ENCODE results near the gene TTC21A.
A peak's percentile ranks its signal among the peaks of the same experiment; 100 is the strongest.

Gene TTC21A

GRCh38 chr3:39137991-39138803 is 30.7 kb downstream of the TTC21A start:
- no peak for DNase-seq

DNA sequence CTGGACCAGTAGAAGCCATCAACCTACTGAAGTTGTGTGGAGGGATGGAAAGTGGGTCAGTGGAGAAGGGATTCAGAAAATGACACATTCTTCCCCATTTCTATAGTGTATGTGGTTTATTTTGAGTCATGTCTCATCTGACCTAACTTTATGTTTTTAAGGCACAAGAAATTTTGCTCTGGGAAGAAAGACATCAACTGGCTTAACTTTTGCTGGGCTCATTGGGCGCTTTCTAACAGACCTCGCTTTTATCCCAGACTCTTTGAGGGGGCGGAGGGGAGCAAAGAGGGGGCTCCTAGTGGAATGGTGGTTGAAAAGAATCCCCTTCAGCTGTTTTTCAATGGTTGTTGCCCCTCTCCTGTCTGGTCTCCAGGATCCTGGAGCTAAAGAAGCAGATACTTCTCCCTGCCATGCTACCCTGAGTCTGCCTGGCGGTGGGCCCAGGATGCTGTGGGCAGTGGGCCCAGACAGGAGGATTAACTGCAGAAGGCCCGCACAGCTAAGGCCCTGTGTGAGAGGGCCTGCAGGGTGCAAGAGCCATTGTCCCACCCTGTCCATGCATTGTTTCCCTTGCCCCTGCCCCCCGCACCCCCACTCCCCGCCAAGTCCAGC is 31.4 kb downstream of the TTC21A start:
- no peak for DNase-seq

DNA sequence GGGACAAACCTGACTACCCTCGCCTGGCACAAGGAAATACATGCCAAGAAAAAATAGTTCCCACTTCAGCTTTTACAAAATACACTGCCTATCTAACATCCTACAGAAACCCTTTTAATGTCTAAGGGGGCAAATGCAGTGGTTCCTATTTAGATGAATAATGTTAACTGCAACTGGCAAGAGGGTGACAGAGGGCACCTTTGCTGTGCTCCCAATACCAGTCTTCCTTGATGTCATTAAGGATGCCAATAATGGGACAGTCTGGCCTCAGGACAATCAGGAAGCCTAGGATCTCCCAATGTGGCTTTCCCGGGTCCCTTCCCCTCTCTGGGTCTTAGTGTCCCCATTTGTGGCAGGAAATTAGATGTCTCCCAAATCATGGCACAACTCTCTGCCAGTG is 32.0 kb downstream of the TTC21A start:
- DNase-seq: no peak

GRCh38 chr3:39140341-39140971 is 33.0 kb downstream of the TTC21A start:
- DNase-seq: no peak

DNA sequence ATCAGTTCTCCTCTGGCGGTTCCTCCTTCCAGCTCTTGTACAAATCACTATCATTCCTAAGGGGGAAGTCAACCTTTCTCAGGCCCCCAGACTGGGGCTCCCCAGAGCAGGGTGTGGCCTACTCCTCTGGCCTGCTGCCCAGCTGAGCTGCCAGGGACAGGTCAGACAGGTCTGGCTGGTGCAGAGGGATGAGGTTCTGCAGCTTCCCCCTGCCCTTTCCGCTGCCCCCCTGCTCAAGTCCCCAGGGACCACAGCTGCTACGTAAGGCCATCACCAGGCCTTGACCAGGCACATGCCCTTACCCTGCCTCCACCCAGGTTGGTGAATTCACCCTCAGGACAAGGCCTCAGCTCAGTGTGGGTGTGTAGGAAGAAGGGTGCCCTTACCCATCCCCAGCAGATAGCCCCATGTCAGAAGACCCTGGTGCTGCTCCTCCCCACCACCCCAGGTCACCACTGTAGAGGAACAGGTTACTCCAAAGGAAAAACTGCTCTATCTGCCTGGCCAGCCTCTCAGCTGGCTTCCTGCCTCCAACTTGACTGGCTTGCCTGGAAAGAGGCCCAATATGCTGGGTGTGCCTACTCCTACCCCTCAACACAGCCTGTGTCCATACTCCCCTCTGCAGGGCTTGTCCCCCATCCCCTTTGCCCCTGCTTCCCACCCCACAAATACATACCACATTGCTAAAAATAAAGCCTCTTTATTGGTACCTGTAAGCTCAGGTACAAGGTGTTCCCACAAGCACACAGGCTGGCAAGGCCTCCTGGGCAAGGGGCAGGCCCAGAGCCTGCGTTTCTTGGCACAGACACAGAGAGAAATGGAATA is 33.9 kb downstream of the TTC21A start:
- no peak for DNase-seq

DNA sequence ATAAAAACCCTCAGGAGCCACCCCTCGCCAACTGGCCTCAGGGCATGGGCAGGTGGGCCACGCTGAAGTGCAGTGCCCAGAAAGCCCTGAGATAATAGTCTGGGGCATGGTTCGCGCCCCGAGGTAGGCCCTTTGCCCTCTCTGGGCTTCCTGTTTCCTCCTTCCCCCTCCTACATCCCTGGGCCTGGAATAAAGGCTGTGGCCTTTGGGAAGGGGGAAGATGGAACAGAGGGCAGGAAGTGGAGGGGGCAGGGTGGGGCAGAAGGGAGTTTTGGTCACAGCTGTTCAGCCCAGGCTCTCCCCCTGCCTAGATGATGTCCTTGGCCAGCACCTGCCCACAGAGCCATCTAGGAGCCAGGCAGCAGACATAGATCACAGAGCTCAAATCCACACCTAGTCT is 34.6 kb downstream of the TTC21A start:
- no peak for DNase-seq

- DNase-seq: no peak
These were observed 35.8 kb downstream of the TTC21A start for GRCh38 chr3:39143051-39143885.

DNA sequence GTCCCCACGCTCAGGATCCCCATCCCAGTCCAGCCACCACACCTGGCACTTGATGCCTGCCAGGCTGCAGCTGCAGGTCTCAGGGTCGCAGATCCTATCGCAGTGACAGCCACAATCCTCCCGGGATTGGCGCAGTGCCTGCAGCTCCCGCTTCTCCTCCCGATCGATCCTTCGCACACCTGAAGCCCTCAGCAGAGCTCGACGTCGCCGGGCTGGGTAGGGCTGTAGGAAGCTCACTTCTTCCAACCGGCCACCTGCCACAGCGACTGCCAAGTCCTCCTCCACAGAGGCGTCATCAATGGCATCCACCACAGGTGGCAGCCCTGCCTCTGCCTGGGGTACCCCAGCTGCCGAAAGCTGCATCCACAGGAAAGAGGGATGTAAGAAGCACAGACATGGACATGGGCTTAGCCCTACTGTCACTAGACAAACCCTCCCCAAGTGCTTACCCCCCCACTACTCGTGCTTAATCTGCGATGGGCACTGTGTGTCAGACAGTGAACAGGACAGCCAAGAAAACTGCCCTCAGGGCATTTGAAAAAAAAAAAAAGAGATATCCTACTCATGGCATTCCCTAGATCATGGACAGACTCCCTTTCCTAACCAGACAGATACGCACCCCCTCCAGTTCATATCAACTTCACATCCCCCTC is 36.7 kb downstream of the TTC21A start:
- DNase-seq: no peak

GRCh38 chr3:39144748-39145380 is 37.4 kb downstream of the TTC21A start:
- DNase-seq: no peak

DNA sequence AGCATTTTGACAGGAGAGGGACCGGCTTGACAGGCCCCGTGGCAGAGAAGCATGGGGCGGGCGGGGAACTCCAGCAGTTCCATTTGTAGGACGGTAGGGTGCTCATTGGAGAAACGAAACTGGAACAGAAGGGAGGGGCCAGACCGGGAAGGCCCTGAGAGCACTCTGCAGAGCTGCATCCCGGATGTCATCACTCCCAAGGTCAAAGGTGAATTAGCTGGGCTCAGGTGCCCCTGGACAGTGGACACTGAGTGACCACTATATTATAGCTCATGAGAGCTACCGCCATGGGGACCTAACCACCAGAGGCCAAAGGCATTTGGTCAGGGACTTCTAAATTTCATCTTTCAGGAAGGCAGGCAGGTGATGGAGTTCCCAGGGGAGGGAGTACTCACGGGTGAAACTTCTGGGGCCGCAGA is 38.6 kb downstream of the TTC21A start:
- DNase-seq: no peak

GRCh38 chr3:39146611-39147591 is 39.4 kb downstream of the TTC21A start:
- DNase-seq: peak; percentile 69

- DNase-seq: peak; percentile 31
These were observed 40.4 kb downstream of the TTC21A start for GRCh38 chr3:39147711-39148434.

GRCh38 chr3:39148435-39149058 is 41.1 kb downstream of the TTC21A start:
- DNase-seq: no peak

- no peak for DNase-seq
These were observed 41.6 kb downstream of the TTC21A start for GRCh38 chr3:39149059-39149455.

GRCh38 chr3:39149498-39150147 is 42.1 kb downstream of the TTC21A start:
- no peak for DNase-seq

DNA sequence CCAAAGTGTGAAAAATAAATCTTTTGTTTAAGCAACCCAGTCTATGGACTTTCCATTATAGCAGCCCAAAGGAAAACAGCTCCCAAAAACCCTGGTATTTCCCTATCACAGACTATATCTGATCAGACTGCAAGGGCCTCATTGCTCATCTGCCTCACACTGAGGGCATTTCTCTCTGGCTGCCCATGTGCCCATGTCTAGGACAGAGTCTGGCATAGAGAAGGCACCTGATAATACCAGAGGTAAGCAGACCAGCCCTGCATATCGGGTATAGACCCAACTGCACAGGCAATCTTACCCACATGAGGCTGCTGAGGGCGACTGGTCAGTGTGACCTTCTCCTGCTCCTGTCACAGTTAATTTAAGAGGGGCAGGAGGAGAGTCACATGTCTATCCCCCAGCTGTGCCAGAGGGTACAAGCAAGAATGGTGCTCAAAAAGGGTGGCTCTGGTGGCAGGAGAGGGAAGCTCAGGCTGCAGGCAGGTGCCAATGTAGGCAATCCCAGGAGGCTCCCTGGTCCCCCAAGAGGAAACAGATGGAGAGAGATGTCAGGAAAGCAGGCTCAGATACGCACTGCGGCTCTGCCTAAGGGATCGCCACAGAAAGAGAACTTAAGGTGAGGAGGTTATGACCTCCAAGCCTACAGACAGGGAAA is 42.8 kb downstream of the TTC21A start:
- DNase-seq: no peak

- peak; percentile 41 for DNase-seq
These were observed 43.5 kb downstream of the TTC21A start for GRCh38 chr3:39150803-39151631.

All from activated gamma-delta T cell treated with Interleukin-2 at 50 U/mL for 16 hours (primary cell).